ENCODE results near the gene TLR1. TPM values are rescaled to one million over a fixed set of nuclear protein-coding genes. Genes with fewer than 3 reads are reported as not detected.

Gene TLR1
- total RNA-seq, 1 donor from 2014 or later: not detected

DNA sequence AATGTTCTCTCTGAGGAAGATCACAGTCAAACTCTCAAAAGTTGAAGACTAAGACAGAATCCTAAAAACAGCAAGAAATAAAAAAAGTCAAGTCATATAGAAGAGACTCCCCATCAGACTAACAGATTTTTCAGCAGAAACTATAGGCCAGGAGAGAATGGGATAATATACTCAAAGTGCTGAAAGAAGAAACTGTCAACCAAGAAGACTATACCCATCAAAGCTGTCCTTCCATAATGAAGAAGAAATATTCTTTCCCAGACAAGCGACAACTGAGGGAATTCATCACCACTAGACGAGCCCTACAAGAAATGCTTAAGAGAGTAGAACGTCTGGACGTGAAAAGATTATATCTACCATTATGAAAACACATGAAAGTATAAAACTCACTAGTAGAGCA, 30.0 kb upstream of the TLR1 start:
- H3K27me3 Mint-ChIP-seq (ENCODE audit: low read depth): peaks cover 3% of the 10 kb centered on the region
- peaks cover 19% of the 10 kb centered on the region for H3K9me3 Mint-ChIP-seq
- no peaks in the 10 kb centered on the region for H3K4me1 Mint-ChIP-seq

DNA sequence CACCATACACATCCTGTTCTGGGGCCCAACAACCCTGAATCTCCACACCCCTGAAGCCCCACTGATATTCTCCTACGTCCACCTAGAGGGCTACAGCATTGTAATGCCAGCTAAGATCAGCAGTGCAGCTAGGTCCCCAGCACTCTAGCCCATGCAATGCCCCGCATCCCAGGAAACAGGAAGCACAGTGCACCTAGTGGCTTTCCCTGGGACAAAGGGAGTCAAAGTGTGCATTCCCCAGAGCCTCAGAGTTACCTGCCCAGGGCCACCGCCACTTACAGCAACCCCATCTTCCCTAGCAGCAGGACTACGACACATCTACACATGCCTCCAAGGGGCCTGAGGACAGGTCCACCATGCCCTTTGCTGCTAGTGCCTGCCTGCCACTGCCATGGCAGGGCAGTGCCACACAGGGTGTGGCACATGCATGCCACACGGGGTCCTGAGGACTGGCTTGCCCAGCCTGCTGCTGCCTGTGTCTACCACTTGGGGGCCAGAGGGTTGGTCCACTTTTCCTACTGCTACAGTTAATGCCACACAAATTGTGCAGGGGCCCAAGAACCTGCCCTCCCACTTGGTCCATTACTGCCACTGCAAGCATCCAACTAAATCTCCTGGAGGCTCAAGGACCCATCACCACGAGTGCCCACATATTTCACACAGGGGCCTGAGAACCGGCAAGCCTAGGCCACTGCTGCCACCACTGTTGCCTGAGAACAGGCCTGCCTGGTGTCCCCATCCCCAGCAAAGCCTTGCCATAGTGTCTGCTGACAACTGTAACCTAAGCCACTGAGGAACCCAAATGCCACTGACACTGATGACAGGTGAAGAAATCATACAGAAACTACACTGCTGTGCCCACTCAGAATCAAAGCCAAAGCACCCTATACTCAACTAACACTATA, 28.3 kb upstream of the TLR1 start:
- no peak for DNase-seq (ENCODE audit: low read depth, low spot score)
- Mint-ChIP-seq H3K4me3 (no peak overlapping the region), H3K4me1 (no peaks in the 10 kb centered on the region), H3K36me3 (ENCODE audit: low read depth) (peaks cover 5% of the 10 kb centered on the region), H3K27me3 (ENCODE audit: low read depth) (peaks cover 3% of the 10 kb centered on the region), H3K27ac (ENCODE audit: unreplicated experiment) (peak overlapping the region; percentile 84), H3K9me3 (peaks cover 19% of the 10 kb centered on the region)
- TF ChIP-seq, protein P1, sequence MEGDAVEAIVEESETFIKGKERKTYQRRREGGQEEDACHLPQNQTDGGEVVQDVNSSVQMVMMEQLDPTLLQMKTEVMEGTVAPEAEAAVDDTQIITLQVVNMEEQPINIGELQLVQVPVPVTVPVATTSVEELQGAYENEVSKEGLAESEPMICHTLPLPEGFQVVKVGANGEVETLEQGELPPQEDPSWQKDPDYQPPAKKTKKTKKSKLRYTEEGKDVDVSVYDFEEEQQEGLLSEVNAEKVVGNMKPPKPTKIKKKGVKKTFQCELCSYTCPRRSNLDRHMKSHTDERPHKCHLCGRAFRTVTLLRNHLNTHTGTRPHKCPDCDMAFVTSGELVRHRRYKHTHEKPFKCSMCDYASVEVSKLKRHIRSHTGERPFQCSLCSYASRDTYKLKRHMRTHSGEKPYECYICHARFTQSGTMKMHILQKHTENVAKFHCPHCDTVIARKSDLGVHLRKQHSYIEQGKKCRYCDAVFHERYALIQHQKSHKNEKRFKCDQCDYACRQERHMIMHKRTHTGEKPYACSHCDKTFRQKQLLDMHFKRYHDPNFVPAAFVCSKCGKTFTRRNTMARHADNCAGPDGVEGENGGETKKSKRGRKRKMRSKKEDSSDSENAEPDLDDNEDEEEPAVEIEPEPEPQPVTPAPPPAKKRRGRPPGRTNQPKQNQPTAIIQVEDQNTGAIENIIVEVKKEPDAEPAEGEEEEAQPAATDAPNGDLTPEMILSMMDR (conservative IDR thresholded peaks at IDR 0.05): no peak

More for the DNA sequence above, 30.0 kb upstream of the TLR1 start:
- Mint-ChIP-seq H3K36me3 (ENCODE audit: low read depth) (peaks cover 5% of the 10 kb centered on the region), H3K4me3 (no peak overlapping the region), H3K27ac (ENCODE audit: unreplicated experiment) (no peak overlapping the region)
- DNase-seq (ENCODE audit: low read depth, low spot score): no peak
- TF ChIP-seq, protein P1 (conservative IDR thresholded peaks at IDR 0.05): no peak

DNA sequence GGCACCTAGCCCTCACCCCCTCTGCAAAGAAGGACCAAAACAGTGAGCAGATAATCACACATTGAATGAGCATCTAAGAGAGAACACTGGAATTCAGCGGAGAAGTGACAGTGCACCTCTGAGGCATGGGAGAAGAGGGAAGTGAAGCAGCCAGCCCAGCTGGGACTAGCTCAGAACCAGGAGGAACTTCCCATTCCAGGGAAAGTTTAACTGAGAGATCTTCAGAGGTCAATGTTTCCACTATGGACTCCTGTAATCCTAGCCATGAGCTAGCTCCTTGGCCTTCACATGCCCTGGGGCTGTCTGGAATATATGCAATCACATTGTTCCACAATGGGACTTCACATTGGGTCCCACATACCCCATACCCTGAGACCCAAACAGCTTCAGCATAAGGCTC, 27.6 kb upstream of the TLR1 start:
- peaks cover 5% of the 10 kb centered on the region for H3K36me3 Mint-ChIP-seq (ENCODE audit: low read depth)
- no peak overlapping the region for H3K4me3 Mint-ChIP-seq
- no peak overlapping the region for H3K27ac Mint-ChIP-seq (ENCODE audit: unreplicated experiment)
- TF ChIP-seq, protein P1 (conservative IDR thresholded peaks at IDR 0.05): no peak
- DNase-seq (ENCODE audit: low read depth, low spot score): no peak
- H3K27me3 Mint-ChIP-seq (ENCODE audit: low read depth): no peaks in the 10 kb centered on the region
- H3K4me1 Mint-ChIP-seq: no peaks in the 10 kb centered on the region
- H3K9me3 Mint-ChIP-seq: peaks cover 17% of the 10 kb centered on the region

DNA sequence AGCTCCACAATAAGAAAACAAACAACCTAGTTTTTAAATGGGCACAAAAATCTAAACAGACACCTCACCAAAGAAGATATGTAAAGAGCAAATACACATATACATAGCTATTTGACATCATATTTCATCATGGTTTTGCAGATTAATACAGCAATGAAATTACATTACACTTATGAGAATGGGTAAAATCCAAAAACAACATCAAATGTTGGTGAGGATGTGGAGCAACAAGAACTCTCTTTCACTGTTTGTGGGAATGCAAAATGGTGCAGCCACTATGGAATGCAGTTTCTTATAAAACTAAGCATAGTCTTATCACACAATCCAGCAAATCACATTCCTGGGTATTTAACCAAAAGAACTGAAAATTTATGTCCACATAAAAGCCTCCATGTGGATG, 27.1 kb upstream of the TLR1 start:
- Mint-ChIP-seq H3K9me3 (peaks cover 19% of the 10 kb centered on the region), H3K4me1 (no peaks in the 10 kb centered on the region), H3K4me3 (no peak overlapping the region), H3K27ac (ENCODE audit: unreplicated experiment) (no peak overlapping the region), H3K36me3 (ENCODE audit: low read depth) (peaks cover 5% of the 10 kb centered on the region), H3K27me3 (ENCODE audit: low read depth) (no peaks in the 10 kb centered on the region)
- TF ChIP-seq, protein P1 (conservative IDR thresholded peaks at IDR 0.05): no peak
- no peak for DNase-seq (ENCODE audit: low read depth, low spot score)

DNA sequence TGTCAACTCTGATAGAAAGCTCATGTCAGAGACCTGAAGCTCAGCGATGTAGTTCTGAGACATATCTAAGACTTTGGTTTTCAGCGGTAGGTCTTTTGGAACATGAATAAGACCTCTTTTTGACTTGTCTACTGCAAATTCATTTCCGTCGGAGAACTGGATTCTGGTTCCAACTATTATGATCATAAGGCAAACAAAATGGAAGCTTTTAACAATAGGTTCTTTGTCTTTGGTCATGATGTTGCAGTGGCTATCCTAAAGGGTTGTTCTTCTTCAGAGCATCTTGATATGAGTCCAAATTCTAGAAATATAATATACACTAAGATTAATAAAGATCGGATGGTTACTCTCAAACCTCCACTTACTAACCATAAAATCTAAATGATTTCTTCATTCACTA, 24.6 kb upstream of the TLR1 start:
- H3K36me3 Mint-ChIP-seq (ENCODE audit: low read depth): peaks cover 5% of the 10 kb centered on the region
- TF ChIP-seq, protein P1 (conservative IDR thresholded peaks at IDR 0.05): no peak

More for the DNA sequence above, 24.6 kb upstream of the TLR1 start:
- Mint-ChIP-seq H3K27ac (ENCODE audit: unreplicated experiment) (no peak overlapping the region), H3K4me3 (no peak overlapping the region), H3K9me3 (peaks cover 13% of the 10 kb centered on the region), H3K27me3 (ENCODE audit: low read depth) (no peaks in the 10 kb centered on the region), H3K4me1 (no peaks in the 10 kb centered on the region)
- DNase-seq (ENCODE audit: low read depth, low spot score): no peak
